ENCODE results near the gene CNOT1. TPM values are rescaled to one million over a fixed set of nuclear protein-coding genes. Genes with fewer than 3 reads are reported as not detected.
"Not testable (repeated sequence)": the region's sequence is repeated elsewhere in the genome, so short reads cannot be mapped to it uniquely, and the experiment has no call there.

Gene CNOT1
- total RNA-seq, 1 donor from 2014 or later, result 247 TPM

DNA sequence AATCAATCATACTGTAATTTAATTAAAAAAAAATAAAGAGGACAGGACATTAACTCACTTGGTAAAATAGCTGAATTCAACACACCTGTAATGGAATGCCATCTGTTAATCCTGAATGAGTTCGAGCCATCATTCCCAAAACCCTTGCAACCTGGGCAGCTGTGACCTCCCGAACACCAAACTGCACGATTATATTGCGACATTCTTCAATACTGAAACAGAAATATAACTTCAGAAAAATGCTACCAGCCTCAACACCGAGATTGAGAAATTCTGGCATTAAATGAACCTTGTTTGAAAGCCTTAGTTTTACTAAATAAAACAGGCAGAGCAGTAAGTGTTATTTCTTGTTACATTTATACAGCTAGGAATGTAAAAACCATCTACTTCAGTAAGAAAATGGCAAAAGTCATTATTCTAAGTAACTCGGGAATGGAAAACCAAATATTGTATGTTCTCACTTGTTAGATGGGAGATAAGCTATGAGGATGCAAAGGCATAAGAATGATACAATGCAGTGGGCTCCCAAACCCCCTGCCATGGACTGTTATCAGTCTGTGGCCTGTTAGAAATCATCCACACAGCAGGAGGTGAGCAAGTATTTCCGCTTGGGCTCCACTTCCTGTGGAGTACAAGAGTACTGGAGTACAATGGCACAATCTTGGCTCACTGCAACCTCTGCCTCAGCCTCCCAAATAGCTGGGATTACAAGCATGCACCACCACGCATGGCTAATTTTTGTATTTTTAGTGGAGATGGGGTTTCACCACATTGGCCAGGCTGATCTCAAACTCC lies 46.5 kb downstream of the CNOT1 start:
- intact Hi-C loops (cut with micrococcal nuclease), result no loop called here

- intact Hi-C loops (cut with micrococcal nuclease), result no loop called here
Measured at GRCh38 chr16:58582133-58582532, 47.5 kb downstream of the CNOT1 start.

DNA sequence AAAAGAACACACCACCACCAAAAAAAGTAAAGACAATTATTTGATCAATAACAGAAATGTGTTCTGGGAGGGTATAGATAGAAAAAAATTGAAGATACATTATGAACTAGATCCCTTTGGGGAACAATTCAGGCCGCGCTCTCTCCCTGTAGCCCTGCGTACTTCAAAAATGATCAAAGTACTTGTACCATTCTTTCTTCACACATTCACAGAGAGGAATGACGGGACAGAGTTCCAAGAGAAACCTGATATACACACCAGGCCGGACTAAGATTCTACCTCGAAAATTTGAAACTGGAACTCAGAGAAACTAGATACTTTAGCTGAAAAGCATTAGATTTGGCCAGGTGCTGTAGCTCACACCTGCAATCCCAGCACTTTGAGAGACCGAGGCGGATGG lies 50.0 kb downstream of the CNOT1 start:
- intact Hi-C loops (cut with micrococcal nuclease), result loop anchor here (10.0 kb wide), 1 partner anchor 175 kb away; no protein-coding TSS in a partner anchor

DNA sequence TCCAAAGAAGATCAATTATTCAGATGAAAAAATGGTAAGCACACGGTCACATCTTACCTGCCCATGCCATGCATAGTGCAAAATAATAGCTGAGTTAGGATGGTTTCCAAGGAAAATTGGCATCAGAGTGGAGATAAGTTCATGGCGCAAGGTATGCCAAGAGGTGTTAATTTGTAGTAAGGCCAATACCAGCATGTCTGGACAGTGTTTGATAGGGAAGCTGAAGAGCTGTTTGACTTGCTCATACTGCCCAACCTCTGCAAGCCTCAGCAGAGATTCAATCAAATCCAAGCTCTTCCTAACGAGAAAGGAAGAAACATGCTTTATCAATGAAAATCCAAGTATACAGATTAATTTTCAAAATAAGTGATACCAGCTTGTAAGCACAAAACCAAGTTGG lies 51.0 kb downstream of the CNOT1 start:
- intact Hi-C loops (cut with micrococcal nuclease), result loop anchor here (10.0 kb wide), 1 partner anchor 176 kb away; no protein-coding TSS in a partner anchor

DNA sequence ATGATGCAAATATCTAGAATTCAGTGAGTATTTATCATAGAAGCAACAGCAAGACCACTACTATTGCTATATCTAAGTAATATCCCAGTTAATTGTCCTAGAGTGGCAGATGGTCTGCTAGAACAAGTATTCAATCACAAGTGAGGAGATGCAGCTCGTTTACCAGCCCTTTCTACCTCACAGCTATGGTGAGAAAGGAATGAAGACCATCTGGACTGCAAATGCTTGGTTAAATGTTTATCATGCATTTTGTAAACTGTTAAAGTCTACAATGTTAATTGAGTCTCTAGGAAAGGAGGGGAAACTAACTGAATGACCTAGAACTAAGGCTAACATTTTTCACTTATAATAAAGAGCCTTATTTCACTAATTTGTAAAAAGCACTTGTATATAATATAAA lies 52.5 kb downstream of the CNOT1 start:
- intact Hi-C loops (cut with micrococcal nuclease), result loop anchor here (10.0 kb wide), 1 partner anchor 178 kb away; no protein-coding TSS in a partner anchor

DNA sequence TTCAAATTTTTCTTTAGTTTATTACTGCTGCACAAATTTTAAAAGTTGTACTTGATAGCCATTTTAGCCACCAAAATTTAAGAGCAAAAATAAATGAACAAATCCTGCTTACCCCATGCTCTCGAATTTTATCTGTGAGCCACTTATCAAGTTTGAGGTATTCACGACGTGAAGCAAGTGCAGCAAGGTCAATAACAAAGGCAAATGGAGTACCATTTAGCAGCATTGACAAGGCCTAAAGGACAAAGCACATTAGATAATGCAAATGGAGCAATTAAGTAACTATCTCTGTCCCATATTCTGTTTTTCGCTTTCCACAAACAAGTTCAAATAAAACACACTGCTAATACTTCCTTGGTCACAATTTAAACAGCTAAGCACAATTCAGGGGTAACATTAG lies 54.7 kb downstream of the CNOT1 start:
- intact Hi-C loops (cut with micrococcal nuclease), result loop anchor here (10.0 kb wide), 1 partner anchor 180 kb away; no protein-coding TSS in a partner anchor

GRCh38 chr16:58565697-58566096 lies 63.9 kb downstream of the CNOT1 start:
- intact Hi-C loops (cut with micrococcal nuclease), result not testable (repeated sequence)

DNA sequence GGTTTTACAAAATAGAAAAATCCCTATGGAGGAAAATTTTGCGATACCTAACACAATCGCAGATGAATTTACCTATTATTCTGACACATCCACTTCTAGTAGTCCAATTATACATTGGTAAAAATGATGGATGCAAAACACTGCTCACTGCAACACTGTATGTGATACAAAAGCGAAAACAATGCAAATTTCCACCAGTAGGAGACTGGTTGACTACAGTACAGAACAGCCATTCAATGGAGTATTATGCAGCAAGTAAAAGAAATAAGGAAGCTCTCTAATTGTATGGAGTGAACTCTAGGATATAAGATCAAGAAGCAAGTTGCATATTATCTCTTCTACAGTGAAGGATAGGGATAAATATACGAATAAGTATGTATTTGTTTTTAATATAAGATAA lies 65.9 kb downstream of the CNOT1 start:
- intact Hi-C loops (cut with micrococcal nuclease), result no loop called here

- intact Hi-C loops (cut with micrococcal nuclease), result no loop called here
Measured at GRCh38 chr16:58563235-58563634, 66.4 kb downstream of the CNOT1 start.

DNA sequence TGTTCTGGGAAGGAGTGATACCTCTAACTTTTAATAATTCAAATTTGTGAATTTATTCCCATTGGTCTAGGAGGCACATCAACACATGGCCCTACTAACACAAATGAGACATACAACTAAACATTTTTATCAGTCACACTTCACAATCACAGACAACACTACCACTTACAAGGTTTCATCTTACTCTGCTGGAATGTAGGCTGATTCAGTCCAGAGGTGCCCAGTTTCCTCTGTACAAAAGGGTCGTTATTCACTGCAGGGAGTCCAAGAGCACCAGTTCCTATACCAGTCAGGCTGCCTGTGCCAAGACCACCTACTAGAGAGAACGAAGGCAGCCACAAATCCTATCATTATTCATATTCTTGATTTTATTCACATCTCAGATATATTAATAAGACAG lies 72.9 kb downstream of the CNOT1 start:
- intact Hi-C loops (cut with micrococcal nuclease), result loop anchor here (5.0 kb wide), 1 partner anchor 39 kb away; the partner anchor contains the start of gene SETD6

GRCh38 chr16:58551496-58551895 lies 78.1 kb downstream of the CNOT1 start:
- intact Hi-C loops (cut with micrococcal nuclease), result no loop called here

GRCh38 chr16:58548378-58548777 lies 81.2 kb downstream of the CNOT1 start:
- intact Hi-C loops (cut with micrococcal nuclease), result no loop called here

GRCh38 chr16:58543685-58544084 lies 85.9 kb downstream of the CNOT1 start:
- intact Hi-C loops (cut with micrococcal nuclease), result no loop called here

GRCh38 chr16:58542291-58542690 lies 87.3 kb downstream of the CNOT1 start:
- intact Hi-C loops (cut with micrococcal nuclease), result no loop called here

DNA sequence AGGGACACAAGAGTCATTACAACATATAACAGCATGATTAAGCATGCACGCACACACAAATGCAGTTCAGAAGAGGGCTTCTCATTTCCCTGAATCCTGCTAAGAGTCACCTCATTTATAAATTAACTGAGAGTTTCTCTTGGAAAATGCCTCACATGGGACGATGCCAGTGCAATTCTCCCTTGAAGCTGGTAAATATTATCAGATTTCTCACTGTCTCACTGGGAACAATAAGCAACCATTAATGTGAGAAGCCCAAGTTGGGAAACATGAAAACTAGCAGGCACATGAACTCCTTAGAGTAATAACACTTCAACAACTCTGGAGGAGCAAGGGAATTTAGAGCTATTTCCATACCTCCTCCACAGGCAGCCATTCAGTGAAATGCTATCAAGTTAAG lies 87.9 kb downstream of the CNOT1 start:
- intact Hi-C loops (cut with micrococcal nuclease), result no loop called here

GRCh38 chr16:58537124-58537906 lies 92.3 kb downstream of the CNOT1 start:
- intact Hi-C loops (cut with micrococcal nuclease), result no loop called here

DNA sequence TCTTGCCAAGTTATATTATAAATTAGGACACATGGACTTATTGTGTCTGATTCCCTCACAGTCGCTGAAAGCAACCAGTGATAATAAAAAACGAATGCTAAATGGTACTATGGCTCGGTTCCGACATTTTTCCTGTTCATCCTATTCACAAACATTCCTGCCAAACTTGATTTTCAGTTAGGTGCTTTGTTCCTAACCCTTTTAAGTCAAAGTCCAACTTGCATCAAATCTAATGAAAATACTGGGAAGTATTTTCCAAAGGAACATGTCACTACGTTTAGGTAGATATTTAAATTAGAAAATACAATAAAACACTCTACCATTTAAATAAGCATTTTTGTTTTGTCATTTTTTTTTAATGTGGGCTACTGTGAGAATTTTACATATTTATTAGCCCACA lies 93.3 kb downstream of the CNOT1 start:
- intact Hi-C loops (cut with micrococcal nuclease), result no loop called here

DNA sequence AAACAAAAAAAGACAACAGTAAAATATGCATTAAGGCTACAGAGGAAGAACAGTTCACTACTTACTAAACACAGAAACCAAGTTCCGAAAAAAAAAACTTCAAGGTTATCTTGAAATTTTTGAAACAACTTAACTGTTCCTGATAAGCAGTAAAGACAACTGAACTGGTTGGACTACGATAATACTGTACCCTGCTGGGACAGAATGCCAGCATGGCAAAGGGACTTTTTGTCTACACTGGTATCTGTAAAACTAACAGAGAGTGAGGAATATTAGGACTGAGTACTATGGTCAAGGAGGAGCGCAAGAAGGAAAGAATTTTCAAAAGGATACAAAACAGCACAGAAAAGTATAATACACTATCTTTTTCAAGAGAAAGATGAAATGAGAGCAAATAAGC lies 94.5 kb downstream of the CNOT1 start:
- intact Hi-C loops (cut with micrococcal nuclease), result no loop called here

- intact Hi-C loops (cut with micrococcal nuclease), result no loop called here
Measured at GRCh38 chr16:58533751-58534470, 95.7 kb downstream of the CNOT1 start.

- intact Hi-C loops (cut with micrococcal nuclease), result no loop called here
Measured at GRCh38 chr16:58532414-58532813, 97.2 kb downstream of the CNOT1 start.

- intact Hi-C loops (cut with micrococcal nuclease), result no loop called here
Measured at GRCh38 chr16:58530179-58530578, 99.4 kb downstream of the CNOT1 start.

DNA sequence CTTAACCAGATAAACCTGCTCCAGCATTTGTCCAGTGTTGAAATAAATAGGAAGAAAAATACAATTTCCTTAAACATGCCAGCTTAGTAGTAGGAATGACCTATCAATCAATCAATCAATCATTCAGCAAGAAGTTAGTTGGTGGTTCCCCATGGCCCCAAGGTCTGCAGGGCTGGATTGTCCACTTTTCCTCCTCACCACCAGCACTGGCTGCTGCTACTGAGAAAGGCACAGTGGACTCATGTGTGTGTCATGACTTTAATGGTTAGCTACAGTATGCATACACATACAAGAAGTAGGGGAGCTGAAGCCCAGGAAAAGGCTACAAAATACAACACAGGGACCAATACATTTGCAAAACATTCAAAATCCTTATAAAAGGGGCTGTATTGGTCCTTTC lies 109.9 kb downstream of the CNOT1 start:
- intact Hi-C loops (cut with micrococcal nuclease), result loop anchor here (5.0 kb wide), 2 partner anchors 38 to 163 kb away; partner anchors contain the start of gene SLC38A7
